ENCODE measurements around the gene MRPL23.

Gene MRPL23

DNA sequence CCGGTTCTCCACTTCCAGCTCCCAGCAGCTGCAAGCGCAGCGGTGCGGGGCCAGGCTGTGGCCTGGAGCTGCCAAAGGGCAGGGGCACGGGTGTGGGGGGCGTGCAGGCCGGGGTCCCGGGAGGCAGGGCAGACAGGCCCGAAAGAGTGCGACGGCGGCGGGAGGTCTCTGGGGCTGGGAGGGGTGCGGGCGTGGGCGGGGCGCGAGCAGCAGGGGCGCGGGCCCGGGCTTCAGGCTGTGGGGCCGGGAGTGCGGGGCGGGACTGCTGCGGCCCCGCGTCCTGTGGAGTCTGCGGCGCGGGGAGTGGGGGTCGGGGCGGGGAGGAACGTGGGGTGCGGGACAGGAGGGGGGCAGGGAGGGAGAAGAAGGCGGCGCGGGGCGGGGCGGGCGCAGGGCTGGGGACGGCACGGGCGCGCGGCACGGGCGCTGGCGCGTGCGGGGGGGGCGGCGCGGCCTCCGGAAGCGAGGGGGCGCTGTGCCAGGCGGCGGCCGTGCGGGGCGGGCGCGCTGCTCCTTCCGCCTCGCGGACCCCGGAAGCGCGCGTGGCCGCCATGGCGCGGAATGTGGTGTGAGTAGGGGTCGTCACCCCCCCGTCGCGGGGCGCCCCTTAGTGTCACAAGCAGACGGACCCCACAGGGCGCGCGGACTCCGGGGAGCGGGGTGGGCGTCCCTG lies at the start of gene MRPL23:
MRPL23 (plus strand) TSS at position 521 of the 673 bp plus-strand sequence; CDS start at position 552, 31 bp downstream.
- H2AFZ ChIP-seq (ENCODE audit: low read length): no peak within 1 kb of the TSS
- no peaks in the 10 kb centered on the region for H3K36me3 ChIP-seq (ENCODE audit: insufficient read depth, low read length)
- no peaks in the 10 kb centered on the region for H3K9me2 ChIP-seq (replicated peaks; ENCODE audit: low read depth, low read length)
- no peak within 1 kb of the TSS for H3K9ac ChIP-seq (ENCODE audit: low read depth, low read length, poor library complexity, severe bottlenecking)
- TF ChIP-seq, protein P1, sequence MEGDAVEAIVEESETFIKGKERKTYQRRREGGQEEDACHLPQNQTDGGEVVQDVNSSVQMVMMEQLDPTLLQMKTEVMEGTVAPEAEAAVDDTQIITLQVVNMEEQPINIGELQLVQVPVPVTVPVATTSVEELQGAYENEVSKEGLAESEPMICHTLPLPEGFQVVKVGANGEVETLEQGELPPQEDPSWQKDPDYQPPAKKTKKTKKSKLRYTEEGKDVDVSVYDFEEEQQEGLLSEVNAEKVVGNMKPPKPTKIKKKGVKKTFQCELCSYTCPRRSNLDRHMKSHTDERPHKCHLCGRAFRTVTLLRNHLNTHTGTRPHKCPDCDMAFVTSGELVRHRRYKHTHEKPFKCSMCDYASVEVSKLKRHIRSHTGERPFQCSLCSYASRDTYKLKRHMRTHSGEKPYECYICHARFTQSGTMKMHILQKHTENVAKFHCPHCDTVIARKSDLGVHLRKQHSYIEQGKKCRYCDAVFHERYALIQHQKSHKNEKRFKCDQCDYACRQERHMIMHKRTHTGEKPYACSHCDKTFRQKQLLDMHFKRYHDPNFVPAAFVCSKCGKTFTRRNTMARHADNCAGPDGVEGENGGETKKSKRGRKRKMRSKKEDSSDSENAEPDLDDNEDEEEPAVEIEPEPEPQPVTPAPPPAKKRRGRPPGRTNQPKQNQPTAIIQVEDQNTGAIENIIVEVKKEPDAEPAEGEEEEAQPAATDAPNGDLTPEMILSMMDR (conservative IDR thresholded peaks at IDR 0.05; ENCODE audit: low read length): no peak
- TF ChIP-seq EZH2phosphoT487 (IDR thresholded peaks at IDR 0.05; ENCODE audit: borderline replicate concordance): no peak
- no peaks in the 10 kb centered on the region for H3K9me3 ChIP-seq (ENCODE audit: insufficient read depth, low read depth, low read length)
- no peaks in the 10 kb centered on the region for H3K27me3 ChIP-seq (ENCODE audit: insufficient read depth, low read length, poor library complexity, severe bottlenecking)
- peaks cover 6% of the 10 kb centered on the region for H3K4me1 ChIP-seq (ENCODE audit: insufficient read depth, low read length, poor library complexity, severe bottlenecking)
- H3K79me2 ChIP-seq (ENCODE audit: insufficient read depth, low read length): no peaks in the 10 kb centered on the region
- no peaks in the 10 kb centered on the region for H4K20me1 ChIP-seq (ENCODE audit: insufficient read depth, low read length, poor library complexity, severe bottlenecking)
- no peak within 1 kb of the TSS for H3K4me2 ChIP-seq (ENCODE audit: low read depth, low read length, poor library complexity, severe bottlenecking)
- no peaks in the 10 kb centered on the region for H3F3A ChIP-seq (ENCODE audit: low read depth)
- no peak within 1 kb of the TSS for H3K4me3 ChIP-seq (ENCODE audit: low read length, poor library complexity, severe bottlenecking)

DNA sequence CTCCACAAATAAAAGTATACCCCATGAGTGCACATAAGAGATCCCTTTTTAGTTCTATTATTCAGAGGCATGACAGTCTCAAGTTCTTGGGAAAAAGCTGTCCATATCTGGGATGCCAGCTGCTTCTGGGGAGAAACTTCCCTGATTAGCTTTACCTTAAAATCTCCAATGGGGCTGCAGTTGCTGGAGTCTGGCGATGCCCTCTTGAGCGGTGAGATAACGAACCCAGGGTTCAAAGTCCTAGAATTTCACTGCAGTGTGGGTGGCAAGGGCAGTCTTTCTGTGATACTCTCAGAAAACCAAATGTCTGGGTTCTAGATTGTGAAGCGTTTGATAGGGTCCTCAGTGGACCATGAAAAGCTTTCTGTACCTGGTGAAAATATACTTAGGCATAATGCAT lies 48.0 kb upstream of the MRPL23 start:
- TF ChIP-seq, protein P1 (conservative IDR thresholded peaks at IDR 0.05; ENCODE audit: low read length): no peak
- TF ChIP-seq EZH2phosphoT487 (IDR thresholded peaks at IDR 0.05; ENCODE audit: borderline replicate concordance): no peak
- Histone ChIP-seq H3K36me3 (ENCODE audit: insufficient read depth, low read length) (no peaks in the 10 kb centered on the region), H2AFZ (ENCODE audit: low read length) (no peak overlapping the region), H3K4me3 (ENCODE audit: low read length, poor library complexity, severe bottlenecking) (no peak overlapping the region), H3F3A (ENCODE audit: low read depth) (no peaks in the 10 kb centered on the region), H3K4me2 (ENCODE audit: low read depth, low read length, poor library complexity, severe bottlenecking) (no peak overlapping the region), H3K4me1 (ENCODE audit: insufficient read depth, low read length, poor library complexity, severe bottlenecking) (no peaks in the 10 kb centered on the region), H3K27me3 (ENCODE audit: insufficient read depth, low read length, poor library complexity, severe bottlenecking) (no peaks in the 10 kb centered on the region), H3K9me3 (ENCODE audit: insufficient read depth, low read depth, low read length) (no peaks in the 10 kb centered on the region), H3K9ac (ENCODE audit: low read depth, low read length, poor library complexity, severe bottlenecking) (no peak overlapping the region), H3K79me2 (ENCODE audit: insufficient read depth, low read length) (no peaks in the 10 kb centered on the region), H4K20me1 (ENCODE audit: insufficient read depth, low read length, poor library complexity, severe bottlenecking) (no peaks in the 10 kb centered on the region), H3K9me2 (replicated peaks; ENCODE audit: low read depth, low read length) (no peaks in the 10 kb centered on the region)

DNA sequence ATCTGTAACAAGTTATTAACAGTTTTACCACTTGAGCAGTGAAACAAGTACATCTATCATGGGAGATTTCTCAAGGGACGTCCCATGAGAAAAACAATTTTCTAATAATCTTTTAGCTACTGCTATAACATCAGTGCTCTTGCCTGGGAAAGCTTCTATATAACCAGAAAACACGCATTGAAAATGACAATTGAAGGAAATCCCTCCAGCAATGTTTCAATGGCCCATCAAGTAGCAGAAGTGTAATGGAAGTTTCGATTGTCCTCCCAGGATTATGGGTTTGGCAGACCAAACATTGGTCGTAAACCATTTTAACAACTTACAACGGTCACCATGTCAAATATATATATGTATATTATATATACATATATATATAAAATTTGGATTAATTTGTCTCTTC lies 47.4 kb upstream of the MRPL23 start:
- Histone ChIP-seq H3K4me2 (ENCODE audit: low read depth, low read length, poor library complexity, severe bottlenecking) (no peak overlapping the region), H3F3A (ENCODE audit: low read depth) (no peaks in the 10 kb centered on the region), H4K20me1 (ENCODE audit: insufficient read depth, low read length, poor library complexity, severe bottlenecking) (no peaks in the 10 kb centered on the region), H3K9me2 (replicated peaks; ENCODE audit: low read depth, low read length) (no peaks in the 10 kb centered on the region), H3K9ac (ENCODE audit: low read depth, low read length, poor library complexity, severe bottlenecking) (no peak overlapping the region), H3K4me3 (ENCODE audit: low read length, poor library complexity, severe bottlenecking) (no peak overlapping the region), H3K9me3 (ENCODE audit: insufficient read depth, low read depth, low read length) (no peaks in the 10 kb centered on the region), H3K4me1 (ENCODE audit: insufficient read depth, low read length, poor library complexity, severe bottlenecking) (no peaks in the 10 kb centered on the region), H3K36me3 (ENCODE audit: insufficient read depth, low read length) (no peaks in the 10 kb centered on the region), H3K27me3 (ENCODE audit: insufficient read depth, low read length, poor library complexity, severe bottlenecking) (no peaks in the 10 kb centered on the region), H3K79me2 (ENCODE audit: insufficient read depth, low read length) (no peaks in the 10 kb centered on the region), H2AFZ (ENCODE audit: low read length) (no peak overlapping the region)
- TF ChIP-seq EZH2phosphoT487 (IDR thresholded peaks at IDR 0.05; ENCODE audit: borderline replicate concordance): no peak
- TF ChIP-seq, protein P1 (conservative IDR thresholded peaks at IDR 0.05; ENCODE audit: low read length): no peak

Data from Loucy (cell line).